SK-N-SH treated with all-trans-retinoic acid at 6 μM for 48 hours (cell line): Measurements from ENCODE around the gene ATP6V0C.
"Not testable (repeated sequence)": the region's sequence is repeated elsewhere in the genome, so short reads cannot be mapped to it uniquely, and the experiment has no call there.

Experiments used
- ATAC-seq: fragments of 200-7000 bp; cut with Tn5 transposase; 3 replicates; pipeline ENCODE4 v1.9.1; 2020; ENCODE audit warnings: mild to moderate bottlenecking, moderate library complexity
- BACH2 ChIP-seq: fragments of 250-450 bp; sonication (Bioruptor Pico); IDR thresholded peaks from 2 replicates; pipeline ENCODE4 v1.9.0; 2021; ENCODE audit warnings: mild to moderate bottlenecking, borderline replicate concordance
- CREB5 ChIP-seq: fragments of 250-450 bp; sonication (Bioruptor Pico); IDR thresholded peaks from 2 replicates; pipeline ENCODE4 v1.5.1; 2020; ENCODE audit warnings: low read depth, mild to moderate bottlenecking, moderate library complexity
- CSDC2 ChIP-seq: fragments of 250-450 bp; sonication (Bioruptor Pico); IDR thresholded peaks from 2 replicates; pipeline ENCODE4 v1.5.0; 2020; ENCODE audit warnings: mild to moderate bottlenecking, moderate library complexity
- ESRRG ChIP-seq: fragments of 250-450 bp; sonication (Bioruptor Pico); IDR thresholded peaks from 2 replicates; pipeline ENCODE4 v1.6.1; 2021; ENCODE audit warnings: mild to moderate bottlenecking
- GLIS3 ChIP-seq: fragments of 250-450 bp; sonication (Bioruptor Pico); IDR thresholded peaks from 2 replicates; pipeline ENCODE4 v1.5.0; 2020; ENCODE audit warnings: mild to moderate bottlenecking, moderate library complexity
- ISL1 ChIP-seq: fragments of 250-450 bp; sonication (Bioruptor Pico); IDR thresholded peaks from 2 replicates; pipeline ENCODE4 v2.1.2; 2022; ENCODE audit warnings: mild to moderate bottlenecking, moderate library complexity
- OSR1 ChIP-seq: fragments of 250-450 bp; sonication (Bioruptor Pico); IDR thresholded peaks from 2 replicates; pipeline ENCODE4 v1.8.0; 2022; ENCODE audit warnings: moderate library complexity, mild to moderate bottlenecking, inconsistent platforms
- POU6F1 ChIP-seq: fragments of 250-450 bp; sonication (Bioruptor Pico); IDR thresholded peaks from 2 replicates; pipeline ENCODE4 v1.8.0; 2021; ENCODE audit warnings: low read depth, mild to moderate bottlenecking, moderate library complexity, borderline replicate concordance
- RARB ChIP-seq: fragments of 250-450 bp; sonication (Bioruptor Pico); IDR thresholded peaks from 2 replicates; pipeline ENCODE4 v1.8.0; 2021; ENCODE audit warnings: mild to moderate bottlenecking, moderate library complexity
- SNAI2 ChIP-seq: fragments of 250-450 bp; sonication (Bioruptor Pico); IDR thresholded peaks from 2 replicates; pipeline ENCODE4 v1.5.0; 2020; ENCODE audit warnings: mild to moderate bottlenecking, moderate library complexity
- TCF4 ChIP-seq: fragments of 250-450 bp; sonication (Bioruptor Pico); IDR thresholded peaks from 2 replicates; pipeline ENCODE4 v1.8.0; 2021; ENCODE audit warnings: mild to moderate bottlenecking, moderate library complexity, borderline replicate concordance
- TOX ChIP-seq: fragments of 250-450 bp; sonication (Bioruptor Pico); IDR thresholded peaks from 2 replicates; pipeline ENCODE4 v1.8.0; 2021; ENCODE audit warnings: mild to moderate bottlenecking, moderate library complexity, borderline replicate concordance
- TSHZ2 ChIP-seq: fragments of 250-450 bp; sonication (Bioruptor Pico); IDR thresholded peaks from 2 replicates; pipeline ENCODE4 v1.5.0; 2020; ENCODE audit warnings: mild to moderate bottlenecking, moderate library complexity
- ZC3H10 ChIP-seq: fragments of 250-450 bp; sonication (Bioruptor Pico); IDR thresholded peaks from 2 replicates; pipeline ENCODE4 v1.5.1; 2021; ENCODE audit warnings: mild to moderate bottlenecking, moderate library complexity
- ZFP3 ChIP-seq: fragments of 250-450 bp; sonication (Bioruptor Pico); IDR thresholded peaks from 2 replicates; pipeline ENCODE4 v1.5.0; 2020; ENCODE audit warnings: mild to moderate bottlenecking, moderate library complexity
- ZFP30 ChIP-seq: fragments of 450-650 bp; formaldehyde crosslinking; IDR thresholded peaks from 2 replicates; pipeline ENCODE4 v1.5.0; 2022; ENCODE audit warnings: mild to moderate bottlenecking, moderate library complexity
- ZNF70 ChIP-seq: fragments of 450-650 bp; formaldehyde crosslinking; IDR thresholded peaks from 2 replicates; pipeline ENCODE4 v1.5.0; 2020; ENCODE audit warnings: mild to moderate bottlenecking, moderate library complexity
- ZNF8 ChIP-seq: fragments of 450-650 bp; formaldehyde crosslinking; IDR thresholded peaks from 2 replicates; pipeline ENCODE4 v1.5.0; 2020; ENCODE audit warnings: mild to moderate bottlenecking, moderate library complexity
- TF ChIP-seq, protein P1 (sequence below): fragments of 250-450 bp; sonication (Bioruptor Pico); IDR thresholded peaks from 2 replicates; pipeline ENCODE4 v1.8.0; 2020; ENCODE audit warnings: mild to moderate bottlenecking, moderate library complexity, borderline replicate concordance
- TF ChIP-seq, protein P2 (sequence below): fragments of 250-450 bp; sonication (Bioruptor Pico); IDR thresholded peaks from 2 replicates; pipeline ENCODE4 v1.5.1; 2021; ENCODE audit warnings: mild to moderate bottlenecking, moderate library complexity

Gene ATP6V0C

DNA sequence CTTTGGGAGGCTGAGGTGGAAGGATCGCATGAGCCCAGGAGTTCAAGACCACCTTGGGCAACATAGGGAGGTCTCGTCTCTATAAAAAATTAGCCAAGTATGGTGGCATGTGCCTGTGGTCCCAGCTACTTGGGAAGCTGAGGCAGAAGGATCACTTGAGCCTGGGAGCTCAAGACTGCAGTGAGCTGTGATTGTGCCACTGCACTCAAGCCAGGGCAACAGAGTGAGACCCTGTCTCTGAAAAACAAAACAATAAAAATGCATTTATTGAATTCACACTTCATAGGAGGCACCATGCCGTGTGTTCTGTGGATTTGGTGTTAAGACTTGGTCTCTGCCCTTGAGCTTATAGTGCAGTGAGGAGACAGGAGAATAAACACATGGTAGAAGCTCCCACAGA lies 36.4 kb upstream of the ATP6V0C start:
- no peak for TF ChIP-seq ZNF70 (CRISPR knock-in tag)
- TF ChIP-seq OSR1 (CRISPR knock-in tag): no peak
- no peak for TF ChIP-seq ZNF8
- no peak for ATAC-seq

- no peak for TF ChIP-seq TOX
- TF ChIP-seq ZFP3: no peak
- TF ChIP-seq ZC3H10 (CRISPR knock-in tag): no peak
- TF ChIP-seq RARB (CRISPR knock-in tag): no peak
- TF ChIP-seq GLIS3 (CRISPR knock-in tag): no peak
- TF ChIP-seq ZFP30 (CRISPR knock-in tag): no peak
- no peak for TF ChIP-seq TCF4
- TF ChIP-seq ESRRG (CRISPR knock-in tag): no peak
- TF ChIP-seq ISL1 (CRISPR knock-in tag): no peak
- no peak for TF ChIP-seq SNAI2
- TF ChIP-seq, protein P1, sequence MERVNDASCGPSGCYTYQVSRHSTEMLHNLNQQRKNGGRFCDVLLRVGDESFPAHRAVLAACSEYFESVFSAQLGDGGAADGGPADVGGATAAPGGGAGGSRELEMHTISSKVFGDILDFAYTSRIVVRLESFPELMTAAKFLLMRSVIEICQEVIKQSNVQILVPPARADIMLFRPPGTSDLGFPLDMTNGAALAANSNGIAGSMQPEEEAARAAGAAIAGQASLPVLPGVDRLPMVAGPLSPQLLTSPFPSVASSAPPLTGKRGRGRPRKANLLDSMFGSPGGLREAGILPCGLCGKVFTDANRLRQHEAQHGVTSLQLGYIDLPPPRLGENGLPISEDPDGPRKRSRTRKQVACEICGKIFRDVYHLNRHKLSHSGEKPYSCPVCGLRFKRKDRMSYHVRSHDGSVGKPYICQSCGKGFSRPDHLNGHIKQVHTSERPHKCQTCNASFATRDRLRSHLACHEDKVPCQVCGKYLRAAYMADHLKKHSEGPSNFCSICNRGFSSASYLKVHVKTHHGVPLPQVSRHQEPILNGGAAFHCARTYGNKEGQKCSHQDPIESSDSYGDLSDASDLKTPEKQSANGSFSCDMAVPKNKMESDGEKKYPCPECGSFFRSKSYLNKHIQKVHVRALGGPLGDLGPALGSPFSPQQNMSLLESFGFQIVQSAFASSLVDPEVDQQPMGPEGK (CRISPR knock-in tag): no peak
- no peak for TF ChIP-seq CREB5 (CRISPR knock-in tag)
- TF ChIP-seq, protein P2, sequence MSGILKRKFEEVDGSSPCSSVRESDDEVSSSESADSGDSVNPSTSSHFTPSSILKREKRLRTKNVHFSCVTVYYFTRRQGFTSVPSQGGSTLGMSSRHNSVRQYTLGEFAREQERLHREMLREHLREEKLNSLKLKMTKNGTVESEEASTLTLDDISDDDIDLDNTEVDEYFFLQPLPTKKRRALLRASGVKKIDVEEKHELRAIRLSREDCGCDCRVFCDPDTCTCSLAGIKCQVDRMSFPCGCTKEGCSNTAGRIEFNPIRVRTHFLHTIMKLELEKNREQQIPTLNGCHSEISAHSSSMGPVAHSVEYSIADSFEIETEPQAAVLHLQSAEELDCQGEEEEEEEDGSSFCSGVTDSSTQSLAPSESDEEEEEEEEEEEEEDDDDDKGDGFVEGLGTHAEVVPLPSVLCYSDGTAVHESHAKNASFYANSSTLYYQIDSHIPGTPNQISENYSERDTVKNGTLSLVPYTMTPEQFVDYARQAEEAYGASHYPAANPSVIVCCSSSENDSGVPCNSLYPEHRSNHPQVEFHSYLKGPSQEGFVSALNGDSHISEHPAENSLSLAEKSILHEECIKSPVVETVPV (CRISPR knock-in tag): no peak
- TF ChIP-seq POU6F1: no peak
- TF ChIP-seq TSHZ2: no peak
- no peak for TF ChIP-seq BACH2 (CRISPR knock-in tag)
- TF ChIP-seq ZNF8: no peak
- no peak for TF ChIP-seq ZNF70 (CRISPR knock-in tag)
- no peak for ATAC-seq
These were observed 35.5 kb upstream of the ATP6V0C start for GRCh38 chr16:2478279-2478678.

GRCh38 chr16:2479996-2480395 lies 33.8 kb upstream of the ATP6V0C start:
- ATAC-seq: not testable (repeated sequence)

DNA sequence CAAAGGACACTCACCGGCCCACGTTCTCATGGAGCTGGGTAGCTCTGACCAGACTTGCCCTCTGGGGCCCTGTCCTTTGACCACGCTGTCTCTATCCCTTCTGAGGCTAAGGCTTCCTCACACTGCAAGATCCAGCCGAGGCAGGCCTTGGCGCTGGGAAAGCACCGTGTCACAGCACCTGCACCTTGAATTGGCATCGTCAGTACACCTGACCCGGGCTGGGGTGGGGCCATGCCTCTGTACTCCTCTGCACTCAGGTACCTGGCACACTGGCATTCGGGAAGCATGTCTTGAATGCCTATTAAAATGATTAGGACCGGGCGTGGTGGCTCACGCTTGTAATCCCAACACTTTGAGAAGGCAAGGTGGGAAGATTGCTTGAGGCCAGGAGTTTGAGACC lies 32.8 kb upstream of the ATP6V0C start:
- no peak for TF ChIP-seq ZC3H10 (CRISPR knock-in tag)
- no peak for TF ChIP-seq CSDC2 (CRISPR knock-in tag)
- TF ChIP-seq, protein P2 (CRISPR knock-in tag): no peak
- TF ChIP-seq BACH2 (CRISPR knock-in tag): no peak
- no peak for ATAC-seq
